GM19452 (cell line): ENCODE data around the gene PLAAT3.
"Not testable (repeated sequence)": the region's sequence is repeated elsewhere in the genome, so short reads cannot be mapped to it uniquely, and the experiment has no call there.

Source experiments
- ATAC-seq: cut with Tn5 transposase; IDR thresholded peaks from one replicate; pipeline ENCODE4 v1.9.1; 2021; ENCODE audit not compliant: unreplicated experiment

Gene PLAAT3

GRCh38 chr11:63572026-63572688 lies 42.1 kb downstream of the PLAAT3 start:
- no peak for ATAC-seq

- ATAC-seq = no peak
Observed at GRCh38 chr11:63569570-63569969, 44.7 kb downstream of the PLAAT3 start.

- peak; percentile 71 for ATAC-seq
Observed at GRCh38 chr11:63567044-63567840, 47.0 kb downstream of the PLAAT3 start.

- no peak for ATAC-seq
Observed at GRCh38 chr11:63564784-63565350, 49.4 kb downstream of the PLAAT3 start.

GRCh38 chr11:63564056-63564774 lies 50.0 kb downstream of the PLAAT3 start:
- peak; percentile 63 for ATAC-seq

- peak; percentile 7 for ATAC-seq
Observed at GRCh38 chr11:63563201-63564055, 50.8 kb downstream of the PLAAT3 start, which contains the start of gene PLAAT2. Gene PLAAT2, minus strand, starts transcription at chr11:63563379. Its CDS starts 55 bp downstream, at chr11:63563324.

GRCh38 chr11:63560506-63561180 lies 53.6 kb downstream of the PLAAT3 start:
- ATAC-seq = no peak

- no peak for ATAC-seq
Observed at GRCh38 chr11:63558459-63559157, 55.6 kb downstream of the PLAAT3 start.

- no peak for ATAC-seq
Observed at GRCh38 chr11:63557570-63557969, 56.7 kb downstream of the PLAAT3 start.

- ATAC-seq = no peak
Observed at GRCh38 chr11:63556404-63557013, 57.7 kb downstream of the PLAAT3 start.

- no peak for ATAC-seq
Observed at GRCh38 chr11:63554877-63555223, 59.4 kb downstream of the PLAAT3 start.

- ATAC-seq = peak; percentile 86
Observed at GRCh38 chr11:63553759-63554158, 60.5 kb downstream of the PLAAT3 start.

GRCh38 chr11:63552921-63553320 lies 61.3 kb downstream of the PLAAT3 start:
- ATAC-seq = no peak

- no peak for ATAC-seq
Observed at GRCh38 chr11:63551889-63552266, 62.4 kb downstream of the PLAAT3 start.

- no peak for ATAC-seq
Observed at GRCh38 chr11:63551091-63551888, 62.9 kb downstream of the PLAAT3 start.

- ATAC-seq = not testable (repeated sequence)
Observed at GRCh38 chr11:63550156-63550700, 64.0 kb downstream of the PLAAT3 start.

GRCh38 chr11:63549411-63549810 lies 64.8 kb downstream of the PLAAT3 start:
- ATAC-seq = no peak

GRCh38 chr11:63548178-63548577 lies 66.1 kb downstream of the PLAAT3 start:
- ATAC-seq = no peak
